22Rv1 (cell line): Measurements from ENCODE around the gene LDLRAD4.
"Not testable (repeated sequence)": the region's sequence is repeated elsewhere in the genome, so short reads cannot be mapped to it uniquely, and the experiment has no call there.

Experiments
- H3K27ac ChIP-seq: fragments of 450-650 bp; 2 replicates; pipeline ENCODE4 v1.5.1; 2017
- ZFX ChIP-seq: fragments of 450-650 bp; IDR thresholded peaks from 2 replicates; pipeline ENCODE4 v1.6.1; 2017; ENCODE audit warnings: antibody characterized with exemption, borderline replicate concordance
- TF ChIP-seq, protein P1 (sequence below): fragments of 450-650 bp; IDR thresholded peaks from 2 replicates; pipeline ENCODE4 v1.5.1; 2017; ENCODE audit warnings: mild to moderate bottlenecking

LDLRAD4 gene

GRCh38 chr18:13485604-13486003, 267.0 kb downstream of the LDLRAD4 start:
- no peak overlapping the region for H3K27ac ChIP-seq
- TF ChIP-seq ZFX = no peak
- TF ChIP-seq, protein P1, sequence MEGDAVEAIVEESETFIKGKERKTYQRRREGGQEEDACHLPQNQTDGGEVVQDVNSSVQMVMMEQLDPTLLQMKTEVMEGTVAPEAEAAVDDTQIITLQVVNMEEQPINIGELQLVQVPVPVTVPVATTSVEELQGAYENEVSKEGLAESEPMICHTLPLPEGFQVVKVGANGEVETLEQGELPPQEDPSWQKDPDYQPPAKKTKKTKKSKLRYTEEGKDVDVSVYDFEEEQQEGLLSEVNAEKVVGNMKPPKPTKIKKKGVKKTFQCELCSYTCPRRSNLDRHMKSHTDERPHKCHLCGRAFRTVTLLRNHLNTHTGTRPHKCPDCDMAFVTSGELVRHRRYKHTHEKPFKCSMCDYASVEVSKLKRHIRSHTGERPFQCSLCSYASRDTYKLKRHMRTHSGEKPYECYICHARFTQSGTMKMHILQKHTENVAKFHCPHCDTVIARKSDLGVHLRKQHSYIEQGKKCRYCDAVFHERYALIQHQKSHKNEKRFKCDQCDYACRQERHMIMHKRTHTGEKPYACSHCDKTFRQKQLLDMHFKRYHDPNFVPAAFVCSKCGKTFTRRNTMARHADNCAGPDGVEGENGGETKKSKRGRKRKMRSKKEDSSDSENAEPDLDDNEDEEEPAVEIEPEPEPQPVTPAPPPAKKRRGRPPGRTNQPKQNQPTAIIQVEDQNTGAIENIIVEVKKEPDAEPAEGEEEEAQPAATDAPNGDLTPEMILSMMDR = no peak

DNA sequence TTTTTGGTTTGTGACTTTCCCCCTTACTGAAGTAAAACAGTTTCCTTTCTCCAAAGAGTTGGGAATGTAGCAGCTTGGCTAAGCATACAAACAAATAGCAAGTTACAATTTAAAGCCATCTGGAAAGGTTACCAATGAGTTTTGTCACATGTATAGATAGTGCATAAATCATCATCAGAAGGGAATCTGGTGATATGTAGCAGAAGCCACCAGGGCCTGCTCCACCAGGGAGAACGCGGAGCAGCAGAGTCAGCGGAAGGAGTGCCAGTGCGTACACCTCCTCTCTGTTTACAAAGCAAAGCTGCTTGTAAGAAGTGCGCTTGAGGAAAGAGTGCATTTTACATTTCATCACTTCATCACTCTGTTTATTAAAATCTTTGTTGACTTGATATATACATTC, 267.7 kb downstream of the LDLRAD4 start:
- H3K27ac ChIP-seq = no peak overlapping the region
- TF ChIP-seq, protein P1 = no peak
- TF ChIP-seq ZFX = no peak

DNA sequence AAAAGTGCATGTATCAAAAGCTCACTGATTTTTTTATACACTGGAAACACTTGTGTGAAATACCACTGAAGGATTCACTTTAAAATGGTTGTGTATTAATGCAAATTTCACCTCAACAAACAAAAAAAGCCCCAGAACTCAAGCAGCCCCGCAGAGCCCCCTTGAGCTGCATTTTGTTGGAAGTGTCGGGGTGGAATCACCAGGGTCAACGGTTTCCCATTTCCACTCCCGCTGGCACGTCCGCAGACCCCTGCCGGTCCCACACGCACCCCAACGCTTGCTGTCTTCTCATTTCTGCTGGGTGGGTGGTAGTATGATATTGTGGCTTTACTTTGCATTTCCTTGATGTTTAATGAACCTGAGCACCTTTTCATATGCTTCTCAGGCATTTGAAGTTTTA, 268.1 kb downstream of the LDLRAD4 start:
- TF ChIP-seq, protein P1 = no peak
- no peak for TF ChIP-seq ZFX
- H3K27ac ChIP-seq = no peak overlapping the region

DNA sequence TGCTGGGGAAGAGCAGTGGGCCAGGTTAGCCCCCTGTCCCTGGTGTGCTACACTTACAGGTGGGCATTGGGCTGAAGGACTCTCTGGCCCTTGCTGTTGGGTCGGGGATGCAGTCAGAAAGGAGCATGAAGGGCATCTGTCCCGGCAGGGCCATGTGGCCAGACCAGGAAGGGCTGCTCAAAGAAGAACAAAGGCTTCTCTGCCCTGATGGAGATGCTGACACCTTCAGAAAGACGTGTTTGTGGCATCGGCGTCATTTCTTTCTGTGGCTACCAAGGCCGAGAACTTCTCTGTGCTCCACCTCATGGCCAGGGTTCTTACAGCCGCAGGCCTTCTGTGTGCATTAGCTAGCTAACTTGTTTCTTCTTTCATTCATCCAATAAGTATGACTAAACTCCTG, 268.7 kb downstream of the LDLRAD4 start:
- TF ChIP-seq, protein P1 = no peak
- no peak for TF ChIP-seq ZFX

GRCh38 chr18:13488281-13488929, 269.8 kb downstream of the LDLRAD4 start:
- H3K27ac ChIP-seq = no peak overlapping the region
- TF ChIP-seq, protein P1 = no peak
- no peak for TF ChIP-seq ZFX

More for the DNA sequence above, 268.7 kb downstream of the LDLRAD4 start:
- no peak overlapping the region for H3K27ac ChIP-seq

- not testable (repeated sequence) for H3K27ac ChIP-seq
These were observed 270.7 kb downstream of the LDLRAD4 start for GRCh38 chr18:13489303-13489702.

GRCh38 chr18:13491138-13491537, 272.6 kb downstream of the LDLRAD4 start:
- no peak overlapping the region for H3K27ac ChIP-seq
- TF ChIP-seq, protein P1 = no peak
- no peak for TF ChIP-seq ZFX

GRCh38 chr18:13492314-13492713, 273.8 kb downstream of the LDLRAD4 start:
- TF ChIP-seq, protein P1 = no peak
- no peak for TF ChIP-seq ZFX
- H3K27ac ChIP-seq = no peak overlapping the region
